Panc1 (cell line): ENCODE data around the gene CACNA1I. TPM values are rescaled to one million over a fixed set of nuclear protein-coding genes. Genes with fewer than 3 reads are reported as not detected.
A peak's percentile ranks its signal among the peaks of the same experiment; 100 is the strongest.

Source experiments
- ATAC-seq: fragments of 200-7000 bp; cut with Tn5 transposase; 2 replicates; pipeline ENCODE4 v1.9.1; 2020; ENCODE audit warnings: mild to moderate bottlenecking, moderate library complexity
- BruUV-seq: library from RNA; stranded (reverse); fragments of 400-500 nt; replicated peaks from 2 replicates; lab custom pipeline; 2021; lab: Mats Ljungman, UMichigan
- CTCF ChIA-PET: fragments of 300-600 bp; sonication (Branson Sonifier 250); formaldehyde crosslinking; loops from one replicate; lab custom pipeline; 2022; ENCODE audit warnings: antibody characterized with exemption; lab: Charles Lee
- POLR2A ChIA-PET: fragments of 300-600 bp; sonication (Branson Sonifier 250); formaldehyde crosslinking; loops from one replicate; lab custom pipeline; 2022; ENCODE audit warnings: antibody characterized with exemption; lab: Charles Lee
- DNase-seq: peaks from one replicate; pipeline ENCODE4 v3.0.0-alpha.2; 2010; ENCODE audit warnings: low read depth, low spot score
- H3K27ac ChIP-seq: 2 replicates; pipeline ENCODE4 v1.5.1; 2011; ENCODE audit warnings: mild to moderate bottlenecking, low read length, inconsistent platforms
- H3K27me3 ChIP-seq: fragments of 200-500 bp; sonication (Bioruptor generic); 2 replicates; pipeline ENCODE4 v1.6.0; 2014; ENCODE audit warnings: low read length, inconsistent platforms; ENCODE audit not compliant: control insufficient read depth, insufficient read depth
- H3K36me3 ChIP-seq: fragments of 200-500 bp; sonication (Bioruptor generic); 2 replicates; pipeline ENCODE4 v1.5.1; 2014; ENCODE audit warnings: inconsistent platforms, mild to moderate bottlenecking, low read length, moderate library complexity; ENCODE audit not compliant: control insufficient read depth, insufficient read depth
- H3K4me1 ChIP-seq: 2 replicates; pipeline ENCODE4 v1.5.1; 2011; ENCODE audit warnings: inconsistent platforms, mild to moderate bottlenecking, low read length, moderate library complexity; ENCODE audit not compliant: control insufficient read depth, insufficient read depth
- H3K4me3 ChIP-seq, 2 experiments: 2 replicates each; pipeline ENCODE4 v1.5.1; 2011 to 2012; ENCODE audit warnings: low read depth in 2 of 2, low read length in 2 of 2, mild to moderate bottlenecking in 2 of 2, inconsistent platforms in 1 of 2, moderate library complexity in 1 of 2
- H3K9me3 ChIP-seq: fragments of 200-500 bp; sonication (Bioruptor generic); 2 replicates; pipeline ENCODE4 v1.5.1; 2014; ENCODE audit warnings: low read depth, mild to moderate bottlenecking, inconsistent platforms, low read length, moderate library complexity; ENCODE audit not compliant: control insufficient read depth, insufficient read depth
- POLR2AphosphoS5 ChIP-seq: IDR thresholded peaks from 2 replicates; pipeline ENCODE4 v1.6.1; 2012; ENCODE audit warnings: mild to moderate bottlenecking, low read depth, low read length, moderate library complexity
- SIN3A ChIP-seq: IDR thresholded peaks from 2 replicates; pipeline ENCODE4 v1.6.1; 2012; ENCODE audit warnings: low read depth, mild to moderate bottlenecking, low read length, moderate library complexity, borderline replicate concordance; ENCODE audit not compliant: insufficient read depth
- TCF7L2 ChIP-seq: IDR thresholded peaks from 2 replicates; pipeline ENCODE4 v1.6.1; 2011; ENCODE audit warnings: mild to moderate bottlenecking, low read depth, low read length, inconsistent platforms
- in situ Hi-C: cut with HindIII; loops from 2 replicates; pipeline ENCODE4 v1.10.0; 2016; ENCODE audit warnings: low sequenced_read_pairs, low pct_unique_long_range_greater_than_20kb
- intact Hi-C: fragments of 100-400 bp; cut with micrococcal nuclease; formaldehyde crosslinking; loops from one replicate; pipeline ENCODE4 v1.10.0; 2022; ENCODE audit not compliant: unreplicated experiment
- total RNA-seq: library from RNA; stranded (reverse); gene quantifications from one replicate; pipeline ENCODE4 v1.2.1, GENCODE V29; 2021; ENCODE audit not compliant: unreplicated experiment
- TF ChIP-seq, protein P1 (sequence below): fragments of 450-650 bp; IDR thresholded peaks from 2 replicates; pipeline ENCODE4 v1.5.1; 2017; ENCODE audit warnings: mild to moderate bottlenecking
- TF ChIP-seq, protein P2 (sequence below), 2 experiments: IDR thresholded peaks; 2 replicates each; pipeline ENCODE4 v1.6.1; 2011 to 2012; ENCODE audit warnings: low read depth in 2 of 2, control low read depth in 1 of 2, low read length in 1 of 2, mild to moderate bottlenecking in 1 of 2, moderate library complexity in 1 of 2; ENCODE audit not compliant: insufficient read depth in 1 of 2

The CACNA1I gene
- total RNA-seq, 1 experiment from 2014 or later: 0.23 TPM

DNA sequence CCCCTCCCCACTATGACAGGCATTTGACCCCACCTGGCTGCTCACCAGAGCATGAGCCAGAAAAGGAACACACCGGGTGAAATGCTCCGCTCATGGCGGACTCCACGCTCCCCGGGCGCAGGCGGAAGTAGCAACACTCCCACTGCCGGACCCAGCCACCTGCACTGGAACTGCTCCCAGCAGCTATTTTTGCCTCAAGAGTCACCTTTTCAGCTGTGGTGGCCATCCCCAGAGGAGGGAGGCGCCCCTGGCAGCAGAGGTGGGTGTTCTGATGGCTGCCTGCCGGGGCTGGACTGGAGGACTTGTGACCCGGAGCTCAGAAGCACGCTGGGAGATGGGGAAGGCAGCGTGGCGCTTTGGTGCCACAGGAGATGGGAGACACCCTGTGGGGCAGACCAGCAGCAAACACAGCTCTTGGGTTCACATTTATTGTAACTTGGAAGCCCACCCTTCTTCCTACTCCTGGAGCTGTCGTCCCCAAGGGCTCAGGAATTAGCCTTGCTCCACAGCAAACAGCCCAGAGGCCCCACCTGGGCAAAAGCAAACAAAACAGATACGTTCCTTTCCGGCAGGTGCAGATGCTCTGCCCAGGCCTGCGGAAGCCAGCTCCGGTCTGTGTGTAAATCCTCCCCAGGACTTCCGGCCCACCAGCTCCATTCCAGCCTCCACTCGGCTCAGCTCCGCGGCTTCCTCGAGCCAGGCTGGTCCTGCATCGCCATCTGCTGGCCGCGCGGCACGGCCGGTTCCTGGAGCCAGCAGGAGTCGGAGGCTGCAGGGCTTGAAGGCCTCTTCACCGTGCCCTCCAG is 41.7 kb upstream of the CACNA1I start:
- peaks cover 4% of the 10 kb centered on the region; the same call in 1 of the 2 replicates for H3K36me3 ChIP-seq
- BruUV-seq: no TSS peak
- ChIA-PET POLR2A (interaction anchor here (1.4 kb wide), 1 partner anchor 9 kb away, joined by 8 read pairs; the partner anchor contains the start of gene ATF4), CTCF (interaction anchor here (0.6 to 1.5 kb wide), 7 partner anchors 27 to 186 kb away, joined by 3 to 13 read pairs (median 4); partner anchors contain the start of genes MIEF1 and TAB1)
- H3K27me3 ChIP-seq: no peaks in the 10 kb centered on the region
- in situ Hi-C loops: no loop called here
- H3K4me1 ChIP-seq: peaks cover 49% of the 10 kb centered on the region
- intact Hi-C loops: no loop called here
- DNase-seq: no peak
- H3K27ac ChIP-seq: peak overlapping the region; percentile 48
- TF ChIP-seq POLR2AphosphoS5 (peak; percentile 49; the same call in 1 of the 2 replicates), SIN3A (peak; percentile 58; the same call in 1 of the 2 replicates), TCF7L2 (no peak)
- TF ChIP-seq, protein P1, sequence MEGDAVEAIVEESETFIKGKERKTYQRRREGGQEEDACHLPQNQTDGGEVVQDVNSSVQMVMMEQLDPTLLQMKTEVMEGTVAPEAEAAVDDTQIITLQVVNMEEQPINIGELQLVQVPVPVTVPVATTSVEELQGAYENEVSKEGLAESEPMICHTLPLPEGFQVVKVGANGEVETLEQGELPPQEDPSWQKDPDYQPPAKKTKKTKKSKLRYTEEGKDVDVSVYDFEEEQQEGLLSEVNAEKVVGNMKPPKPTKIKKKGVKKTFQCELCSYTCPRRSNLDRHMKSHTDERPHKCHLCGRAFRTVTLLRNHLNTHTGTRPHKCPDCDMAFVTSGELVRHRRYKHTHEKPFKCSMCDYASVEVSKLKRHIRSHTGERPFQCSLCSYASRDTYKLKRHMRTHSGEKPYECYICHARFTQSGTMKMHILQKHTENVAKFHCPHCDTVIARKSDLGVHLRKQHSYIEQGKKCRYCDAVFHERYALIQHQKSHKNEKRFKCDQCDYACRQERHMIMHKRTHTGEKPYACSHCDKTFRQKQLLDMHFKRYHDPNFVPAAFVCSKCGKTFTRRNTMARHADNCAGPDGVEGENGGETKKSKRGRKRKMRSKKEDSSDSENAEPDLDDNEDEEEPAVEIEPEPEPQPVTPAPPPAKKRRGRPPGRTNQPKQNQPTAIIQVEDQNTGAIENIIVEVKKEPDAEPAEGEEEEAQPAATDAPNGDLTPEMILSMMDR: peak; percentile 95
- TF ChIP-seq, protein P2, sequence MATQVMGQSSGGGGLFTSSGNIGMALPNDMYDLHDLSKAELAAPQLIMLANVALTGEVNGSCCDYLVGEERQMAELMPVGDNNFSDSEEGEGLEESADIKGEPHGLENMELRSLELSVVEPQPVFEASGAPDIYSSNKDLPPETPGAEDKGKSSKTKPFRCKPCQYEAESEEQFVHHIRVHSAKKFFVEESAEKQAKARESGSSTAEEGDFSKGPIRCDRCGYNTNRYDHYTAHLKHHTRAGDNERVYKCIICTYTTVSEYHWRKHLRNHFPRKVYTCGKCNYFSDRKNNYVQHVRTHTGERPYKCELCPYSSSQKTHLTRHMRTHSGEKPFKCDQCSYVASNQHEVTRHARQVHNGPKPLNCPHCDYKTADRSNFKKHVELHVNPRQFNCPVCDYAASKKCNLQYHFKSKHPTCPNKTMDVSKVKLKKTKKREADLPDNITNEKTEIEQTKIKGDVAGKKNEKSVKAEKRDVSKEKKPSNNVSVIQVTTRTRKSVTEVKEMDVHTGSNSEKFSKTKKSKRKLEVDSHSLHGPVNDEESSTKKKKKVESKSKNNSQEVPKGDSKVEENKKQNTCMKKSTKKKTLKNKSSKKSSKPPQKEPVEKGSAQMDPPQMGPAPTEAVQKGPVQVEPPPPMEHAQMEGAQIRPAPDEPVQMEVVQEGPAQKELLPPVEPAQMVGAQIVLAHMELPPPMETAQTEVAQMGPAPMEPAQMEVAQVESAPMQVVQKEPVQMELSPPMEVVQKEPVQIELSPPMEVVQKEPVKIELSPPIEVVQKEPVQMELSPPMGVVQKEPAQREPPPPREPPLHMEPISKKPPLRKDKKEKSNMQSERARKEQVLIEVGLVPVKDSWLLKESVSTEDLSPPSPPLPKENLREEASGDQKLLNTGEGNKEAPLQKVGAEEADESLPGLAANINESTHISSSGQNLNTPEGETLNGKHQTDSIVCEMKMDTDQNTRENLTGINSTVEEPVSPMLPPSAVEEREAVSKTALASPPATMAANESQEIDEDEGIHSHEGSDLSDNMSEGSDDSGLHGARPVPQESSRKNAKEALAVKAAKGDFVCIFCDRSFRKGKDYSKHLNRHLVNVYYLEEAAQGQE (IDR thresholded peaks at IDR 0.05; ENCODE audit: insufficient read depth in 1 of 2, low read depth in 2 of 2, low read length in 1 of 2): no peak
- H3K9me3 ChIP-seq: no peaks in the 10 kb centered on the region
- peak overlapping the region in 1 of 2 experiments; percentile 34; a peak in 2 of 4 replicates for H3K4me3 ChIP-seq
- ATAC-seq: peak; percentile 57

DNA sequence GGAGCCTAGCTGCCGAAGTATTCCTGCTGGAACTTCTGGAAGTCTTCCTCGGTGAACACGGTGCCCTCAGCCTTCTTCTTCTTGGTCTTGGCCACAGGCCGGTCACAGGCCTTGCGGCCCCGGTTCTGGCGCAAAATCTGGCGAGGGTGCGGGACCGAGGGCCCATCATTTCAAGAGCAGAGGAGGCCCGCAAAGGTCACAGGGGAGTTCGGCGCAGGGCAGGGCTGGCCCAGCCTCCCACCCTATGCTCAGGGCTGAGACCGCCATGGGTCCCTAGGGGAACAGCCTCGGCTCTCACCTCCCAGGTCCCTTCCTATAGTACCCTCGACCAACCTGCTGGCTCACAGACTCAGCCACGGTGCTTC is 41.1 kb upstream of the CACNA1I start:
- TF ChIP-seq TCF7L2: no peak
- TF ChIP-seq, protein P1: peak; percentile 69
- no peak for TF ChIP-seq SIN3A
- H3K4me3 ChIP-seq: no peak overlapping the region
- ChIA-PET CTCF (interaction anchor here (0.9 to 1.5 kb wide), 4 partner anchors 27 to 93 kb away, joined by 4 to 13 read pairs (median 6); partner anchors contain the start of gene MIEF1), POLR2A (interaction anchor here (1.4 kb wide), 1 partner anchor 10 kb away, joined by 8 read pairs; the partner anchor contains the start of gene ATF4)
- H3K27me3 ChIP-seq: no peaks in the 10 kb centered on the region
- intact Hi-C loops: no loop called here
- BruUV-seq: no TSS peak
- peak overlapping the region; percentile 63 for H3K27ac ChIP-seq
- in situ Hi-C loops: no loop called here
- peaks cover 4% of the 10 kb centered on the region; the same call in 1 of the 2 replicates for H3K36me3 ChIP-seq
- ATAC-seq (no peak), DNase-seq (no peak)
- H3K4me1 ChIP-seq: peaks cover 49% of the 10 kb centered on the region
- H3K9me3 ChIP-seq: no peaks in the 10 kb centered on the region
